ENCODE data around the gene CPXM2. TPM values are rescaled to one million over a fixed set of nuclear protein-coding genes. Genes with fewer than 3 reads are reported as not detected.

Gene CPXM2
- total and polyA plus RNA-seq, 9 of the 15 experiments (the other 6 are each of a cell fraction or from before 2014, with no cell fraction given), result not detected

- TF ChIP-seq MGA (IDR thresholded peaks at IDR 0.05) (no peak), SIRT6 (IDR thresholded peaks at IDR 0.05; ENCODE audit: low read depth, low read length) (no peak), RCOR1 (IDR thresholded peaks at IDR 0.05; ENCODE audit: borderline replicate concordance in 1 of 2, low read depth in 2 of 2, low read length in 2 of 2) (no peak), STAG1 (CRISPR knock-in tag; IDR thresholded peaks at IDR 0.05; ENCODE audit: borderline replicate concordance) (no peak), PHF8 (IDR thresholded peaks at IDR 0.05; ENCODE audit: borderline replicate concordance, low read length) (no peak), DNMT1 (IDR thresholded peaks at IDR 0.05) (no peak), TAF9B (IDR thresholded peaks at IDR 0.05; ENCODE audit: partially characterized antibody) (no peak), NFE2 (IDR thresholded peaks at IDR 0.05; ENCODE audit: low read depth) (peak; percentile 43; the same call in 1 of the 2 replicates), ZNF3 (CRISPR knock-in tag; IDR thresholded peaks at IDR 0.05) (no peak), MAFK (IDR thresholded peaks at IDR 0.05; ENCODE audit: low read length) (peak; percentile 10; the same call in 1 of the 2 replicates), HSF4 (CRISPR knock-in tag; IDR thresholded peaks at IDR 0.05; ENCODE audit: borderline replicate concordance) (no peak), C11orf30 (IDR thresholded peaks at IDR 0.05; ENCODE audit: low read depth) (peak; percentile 71), SRSF1 (IDR thresholded peaks at IDR 0.05; ENCODE audit: low read depth, low read length) (no peak), ZNF699 (CRISPR knock-in tag; IDR thresholded peaks at IDR 0.05; ENCODE audit: insufficient replicate concordance) (no peak), TEAD1 (CRISPR knock-in tag; IDR thresholded peaks at IDR 0.05) (no peak), CHCHD3 (CRISPR knock-in tag; IDR thresholded peaks at IDR 0.05) (no peak), ZNF57 (CRISPR knock-in tag; IDR thresholded peaks at IDR 0.05) (no peak), ZNF324 (CRISPR knock-in tag; IDR thresholded peaks at IDR 0.05) (no peak)
These were observed 35.0 kb upstream of the CPXM2 start (continued) for GRCh38 chr10:123926401-123927264.

Measured in K562 (cell line).